Trophoblast cell (in vitro differentiated cells and primary cell): ENCODE data around the gene RHBG.

Source experiments
- DNase-seq, 2 donors: peaks; one replicate each; pipeline ENCODE4 v3.0.0-alpha.2; 2016
- H2AFZ ChIP-seq: 2 replicates; pipeline ENCODE4 v1.6.1; 2013; ENCODE audit warnings: low read length, moderate library complexity, mild to moderate bottlenecking; ENCODE audit not compliant: insufficient read depth, poor library complexity
- H2AK5ac ChIP-seq: 2 replicates; pipeline ENCODE4 v1.6.1; 2013; ENCODE audit warnings: mild to moderate bottlenecking, low read length
- H2BK120ac ChIP-seq: 2 replicates; pipeline ENCODE4 v1.6.1; 2013; ENCODE audit warnings: low read length, mild to moderate bottlenecking, moderate library complexity; ENCODE audit not compliant: insufficient read depth, poor library complexity
- H2BK12ac ChIP-seq: 2 replicates; pipeline ENCODE4 v1.6.1; 2013; ENCODE audit warnings: mild to moderate bottlenecking, low read length, moderate library complexity
- H2BK5ac ChIP-seq: 2 replicates; pipeline ENCODE4 v1.6.1; 2013; ENCODE audit warnings: low read length, low read depth, moderate library complexity, mild to moderate bottlenecking; ENCODE audit not compliant: poor library complexity
- H3K14ac ChIP-seq: 2 replicates; pipeline ENCODE4 v1.6.1; 2013; ENCODE audit warnings: mild to moderate bottlenecking, low read length
- H3K18ac ChIP-seq: 2 replicates; pipeline ENCODE4 v1.6.1; 2013; ENCODE audit warnings: mild to moderate bottlenecking, low read length
- H3K23ac ChIP-seq: 2 replicates; pipeline ENCODE4 v1.6.1; 2013; ENCODE audit warnings: low read length
- H3K27ac ChIP-seq: 2 replicates; pipeline ENCODE4 v1.5.1; 2013; ENCODE audit warnings: low read depth, mild to moderate bottlenecking, inconsistent platforms, low read length, moderate library complexity
- H3K27me3 ChIP-seq: 2 replicates; pipeline ENCODE4 v1.6.1; 2013; ENCODE audit warnings: inconsistent platforms, mild to moderate bottlenecking, low read length, moderate library complexity; ENCODE audit not compliant: insufficient read depth
- H3K36me3 ChIP-seq, 2 experiments: 1 replicate in 1 of 2; 2 replicates in 1 of 2; pipeline ENCODE4 v1.6.1; 2013; ENCODE audit warnings: low read length in 2 of 2, mild to moderate bottlenecking in 2 of 2, moderate library complexity in 1 of 2; ENCODE audit not compliant: insufficient read depth in 2 of 2, control insufficient read depth in 1 of 2
- H3K4ac ChIP-seq: 2 replicates; pipeline ENCODE4 v1.6.1; 2013; ENCODE audit warnings: low read depth, mild to moderate bottlenecking, low read length, moderate library complexity
- H3K4me1 ChIP-seq, 2 experiments: 1 replicate in 1 of 2; 2 replicates in 1 of 2; pipeline ENCODE4 v1.6.1; 2013; ENCODE audit warnings: low read length in 2 of 2, mild to moderate bottlenecking in 2 of 2, moderate library complexity in 1 of 2; ENCODE audit not compliant: insufficient read depth in 2 of 2, control insufficient read depth in 1 of 2
- H3K4me2 ChIP-seq: 2 replicates; pipeline ENCODE4 v1.6.1; 2013; ENCODE audit warnings: inconsistent platforms, mild to moderate bottlenecking, low read length, moderate library complexity
- H3K4me3 ChIP-seq: 2 replicates; pipeline ENCODE4 v1.5.1; 2013; ENCODE audit warnings: mild to moderate bottlenecking, low read depth, low read length, inconsistent platforms
- H3K79me1 ChIP-seq: one replicate; pipeline ENCODE4 v1.6.1; 2013; ENCODE audit warnings: low read length
- H3K79me2 ChIP-seq: 2 replicates; pipeline ENCODE4 v1.6.1; 2013; ENCODE audit warnings: low read length, mild to moderate bottlenecking; ENCODE audit not compliant: control insufficient read depth, insufficient read depth, poor library complexity
- H3K9ac ChIP-seq: 2 replicates; pipeline ENCODE4 v1.6.1; 2013; ENCODE audit warnings: mild to moderate bottlenecking, low read length
- H3K9me3 ChIP-seq: 2 replicates; pipeline ENCODE4 v1.6.1; 2013; ENCODE audit warnings: low read depth, mild to moderate bottlenecking, control low read depth, inconsistent platforms, low read length; ENCODE audit not compliant: insufficient read depth
- H4K12ac ChIP-seq: 2 replicates; pipeline ENCODE4 v1.6.1; 2013; ENCODE audit warnings: low read depth, mild to moderate bottlenecking, low read length, moderate library complexity
- H4K8ac ChIP-seq: 2 replicates; pipeline ENCODE4 v1.6.1; 2013; ENCODE audit warnings: low read depth, mild to moderate bottlenecking, low read length, moderate library complexity
- H4K91ac ChIP-seq: one replicate; pipeline ENCODE4 v1.6.1; 2013; ENCODE audit warnings: low read depth, mild to moderate bottlenecking, low read length, moderate library complexity
- WGBS: extraction: QIAGEN DNeasy Blood & Tissue Kit; methylation state at CpG from one replicate; pipeline ENCODE4 v1.1.7; 2013; ENCODE audit warnings: missing lambda C conversion rate; ENCODE audit not compliant: insufficient read length, insufficient coverage; ENCODE audit errors: extremely low coverage; 5-methylcytosine and 5-hydroxymethylcytosine counted together

The RHBG gene

DNA sequence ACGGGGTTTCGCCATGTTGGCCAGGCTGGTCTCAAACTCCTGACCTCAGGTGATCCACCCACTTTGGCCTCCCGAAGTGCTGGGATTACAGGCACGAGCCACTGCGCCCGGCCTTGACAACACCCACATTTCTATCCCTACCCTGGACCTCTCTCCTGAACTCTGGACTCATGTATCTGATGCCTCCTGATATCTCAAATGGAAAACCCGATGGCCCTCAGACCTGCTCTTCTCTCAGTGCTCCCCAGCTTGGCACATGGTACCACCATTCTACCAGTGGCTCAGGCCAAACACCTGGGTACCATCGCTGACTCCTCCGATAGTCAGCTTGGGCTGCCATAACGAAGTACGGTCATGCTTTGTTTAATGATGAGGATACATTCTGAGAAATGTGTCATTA lies 8.5 kb upstream of the RHBG start:
- no peak overlapping the region for H3K23ac ChIP-seq
- no peak overlapping the region for H3K27ac ChIP-seq
- no peak overlapping the region for H4K91ac ChIP-seq
- peaks cover 2% of the 10 kb centered on the region for H3K79me1 ChIP-seq
- H3K4me2 ChIP-seq: no peak overlapping the region
- H2AK5ac ChIP-seq: peak overlapping the region; percentile 59
- H3K4me1 ChIP-seq: peaks cover 2 to 5% of the 10 kb centered on the region in 2 experiments
- H4K8ac ChIP-seq: no peak overlapping the region
- no peaks in the 10 kb centered on the region for H3K36me3 ChIP-seq
- H2BK5ac ChIP-seq: no peak overlapping the region
- no CpG with 5 or more reads among the region's 11 CpGs for WGBS
- no peaks in the 10 kb centered on the region for H3K27me3 ChIP-seq
- no peak overlapping the region for H3K4ac ChIP-seq
- no peak overlapping the region for H3K4me3 ChIP-seq
- no peaks in the 10 kb centered on the region for H3K79me2 ChIP-seq
- H4K12ac ChIP-seq: no peak overlapping the region
- H3K18ac ChIP-seq: no peak overlapping the region
- H3K9me3 ChIP-seq: peaks cover 3% of the 10 kb centered on the region
- no peak overlapping the region for H3K14ac ChIP-seq
- H3K9ac ChIP-seq: no peak overlapping the region
- no peak overlapping the region for H2AFZ ChIP-seq
- peak overlapping the region; percentile 17 for H2BK12ac ChIP-seq
- H2BK120ac ChIP-seq: no peak overlapping the region
- DNase-seq: no peak

- Histone ChIP-seq H2AFZ (no peak overlapping the region), H3K4me2 (no peak overlapping the region), H4K8ac (no peak overlapping the region), H3K36me3 (no peaks in the 10 kb centered on the region), H3K27me3 (no peaks in the 10 kb centered on the region), H3K9me3 (peaks cover 3% of the 10 kb centered on the region), H2BK120ac (peak overlapping the region; percentile 37), H3K4me3 (no peak overlapping the region), H3K9ac (no peak overlapping the region), H4K12ac (no peak overlapping the region), H2BK12ac (peak overlapping the region; percentile 87), H3K79me1 (peaks cover 27% of the 10 kb centered on the region), H3K23ac (no peak overlapping the region), H3K4ac (no peak overlapping the region), H2BK5ac (no peak overlapping the region), H3K79me2 (peaks cover 4% of the 10 kb centered on the region), H4K91ac (peak overlapping the region; percentile 1), H3K18ac (no peak overlapping the region), H3K4me1 (peaks cover 28% of the 10 kb centered on the region in 2 experiments), H3K14ac (no peak overlapping the region), H3K27ac (no peak overlapping the region), H2AK5ac (peak overlapping the region; percentile 64)
- DNase-seq: no peak
Measured at GRCh38 chr1:156365754-156366153, 3.3 kb upstream of the RHBG start.

DNA sequence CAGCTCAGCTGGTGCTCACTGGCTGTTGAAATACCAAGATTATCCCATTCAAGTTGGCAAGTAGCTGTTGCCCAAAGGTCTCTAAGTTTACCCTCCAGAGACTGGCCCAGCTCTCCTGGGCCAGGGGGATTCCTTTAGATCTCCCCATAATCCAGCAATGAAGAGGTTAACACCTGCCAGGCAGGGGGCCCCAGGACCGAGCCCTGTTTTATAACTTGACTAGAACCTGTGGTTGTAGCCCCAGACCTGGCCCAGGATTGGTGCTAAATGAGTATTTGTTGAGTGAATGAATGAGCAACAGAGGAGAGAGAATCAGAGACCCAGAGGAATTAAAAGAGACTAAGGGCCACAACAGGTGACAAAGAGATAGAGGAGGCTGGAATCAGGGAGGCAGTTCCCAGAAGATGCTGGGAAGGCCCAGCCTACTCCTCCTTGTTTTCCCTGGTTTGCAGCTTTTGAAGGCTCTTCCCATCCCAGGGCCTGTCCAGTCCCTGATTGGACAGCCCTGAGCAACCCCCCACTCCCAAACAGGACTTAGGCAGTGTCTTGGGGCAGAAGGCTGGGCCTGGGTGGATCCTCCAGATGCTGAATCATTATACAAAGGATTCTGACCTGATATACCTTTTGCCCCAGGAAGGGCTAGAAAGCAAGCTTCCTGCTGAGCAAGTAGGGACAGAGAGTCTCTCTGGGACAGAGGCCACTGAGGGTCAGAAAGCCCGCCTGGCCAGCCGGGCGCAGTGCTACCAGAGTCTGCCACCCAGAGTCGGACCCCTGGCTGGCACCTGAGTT lies 2.4 kb upstream of the RHBG start:
- Histone ChIP-seq H3K4me3 (no peak overlapping the region), H3K4me2 (no peak overlapping the region), H3K79me1 (peaks cover 27% of the 10 kb centered on the region), H2BK5ac (peak overlapping the region; percentile 78), H3K4ac (peak overlapping the region; percentile 9), H2AK5ac (peak overlapping the region; percentile 86), H2BK12ac (peak overlapping the region; percentile 87), H3K36me3 (peaks cover 0 to 3% of the 10 kb centered on the region in 2 experiments), H2AFZ (no peak overlapping the region), H2BK120ac (peak overlapping the region; percentile 86), H3K18ac (peak overlapping the region; percentile 50), H3K9ac (no peak overlapping the region), H4K12ac (no peak overlapping the region), H3K4me1 (peaks cover 28 to 31% of the 10 kb centered on the region in 2 experiments), H4K8ac (peak overlapping the region; percentile 25), H3K9me3 (peaks cover 3% of the 10 kb centered on the region), H3K23ac (no peak overlapping the region), H3K27ac (peak overlapping the region; percentile 78), H3K14ac (peak overlapping the region; percentile 7), H3K79me2 (peaks cover 4% of the 10 kb centered on the region), H3K27me3 (no peaks in the 10 kb centered on the region), H4K91ac (peak overlapping the region; percentile 88)
- DNase-seq: no peak
- no CpG with 5 or more reads among the region's 5 CpGs for whole genome bisulfite sequencing

GRCh38 chr1:156367383-156368156 lies 1.4 kb upstream of the RHBG start:
- H3K27me3 ChIP-seq: no peaks in the 10 kb centered on the region
- H2AK5ac ChIP-seq: peak overlapping the region; percentile 74
- H3K36me3 ChIP-seq: peaks cover 0 to 6% of the 10 kb centered on the region in 2 experiments
- H3K4ac ChIP-seq: peak overlapping the region; percentile 60
- no peak overlapping the region for H3K23ac ChIP-seq
- H3K79me2 ChIP-seq: peaks cover 4% of the 10 kb centered on the region
- H4K8ac ChIP-seq: peak overlapping the region; percentile 75
- peak overlapping the region; percentile 38 for H2AFZ ChIP-seq
- peak overlapping the region; percentile 94 for H2BK120ac ChIP-seq
- H3K14ac ChIP-seq: peak overlapping the region; percentile 88
- no CpG with 5 or more reads among the region's 9 CpGs for WGBS
- peak overlapping the region; percentile 84 for H3K27ac ChIP-seq
- H4K12ac ChIP-seq: no peak overlapping the region
- H3K18ac ChIP-seq: peak overlapping the region; percentile 88
- H4K91ac ChIP-seq: peak overlapping the region; percentile 88
- H2BK12ac ChIP-seq: peak overlapping the region; percentile 93
- H3K9ac ChIP-seq: no peak overlapping the region
- peaks cover 27% of the 10 kb centered on the region for H3K79me1 ChIP-seq
- peak overlapping the region; percentile 20 for H3K4me2 ChIP-seq
- H3K9me3 ChIP-seq: peaks cover 3% of the 10 kb centered on the region
- peak overlapping the region; percentile 96 for H2BK5ac ChIP-seq
- no peak overlapping the region for H3K4me3 ChIP-seq
- DNase-seq: no peak
- peaks cover 35 to 36% of the 10 kb centered on the region in 2 experiments for H3K4me1 ChIP-seq
